ENCODE data around the gene ZMAT5. TPM values are rescaled to one million over a fixed set of nuclear protein-coding genes. Genes with fewer than 3 reads are reported as not detected.

ZMAT5 gene
- total RNA-seq, 1 donor from 2014 or later = 29.0 TPM

DNA sequence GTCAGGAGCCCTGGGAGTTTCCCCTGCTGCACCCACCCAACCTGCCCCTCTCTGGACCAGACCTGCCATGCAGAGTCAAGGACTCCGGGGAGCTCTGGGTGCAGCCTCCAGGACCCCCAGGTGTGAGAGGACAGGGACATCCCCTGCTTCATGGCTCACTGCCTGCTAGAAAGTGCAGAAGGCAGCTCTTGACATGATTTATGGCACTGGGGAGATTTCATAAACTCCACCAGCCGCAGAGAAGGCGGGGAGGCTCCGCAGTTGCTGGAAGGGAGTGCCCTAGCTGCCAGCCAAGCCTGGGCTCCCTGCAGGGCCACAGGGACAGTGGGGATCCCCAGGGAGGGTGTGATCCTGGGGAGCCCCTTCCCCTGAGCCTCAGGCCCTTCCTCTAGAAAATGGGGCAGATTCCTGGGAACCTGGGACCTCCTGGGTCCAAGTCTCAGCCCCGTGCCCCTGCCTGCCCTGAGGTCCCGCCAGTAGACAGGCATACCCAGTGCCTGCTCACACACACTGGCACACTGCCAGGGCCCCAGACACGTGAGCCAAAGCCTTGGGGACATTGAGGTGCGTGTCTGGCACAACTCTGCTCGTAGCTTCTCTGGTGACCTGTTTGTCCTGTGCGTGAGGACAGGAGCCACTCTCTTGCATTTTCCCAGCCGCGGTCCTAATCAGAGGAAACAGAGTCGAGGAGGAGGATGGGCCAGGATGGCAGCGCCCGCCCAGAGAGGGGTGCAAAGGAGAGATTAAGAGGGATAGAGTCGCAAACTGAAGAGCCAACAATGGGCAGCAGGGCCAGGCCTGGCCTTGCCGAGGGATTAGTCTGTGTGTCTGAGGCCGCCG, 33.2 kb downstream of the ZMAT5 start:
- intact Hi-C loops (cut with micrococcal nuclease) = no loop called here

- intact Hi-C loops (cut with micrococcal nuclease) = no loop called here
Measured at GRCh38 chr22:29732883-29733282, 33.9 kb downstream of the ZMAT5 start.

DNA sequence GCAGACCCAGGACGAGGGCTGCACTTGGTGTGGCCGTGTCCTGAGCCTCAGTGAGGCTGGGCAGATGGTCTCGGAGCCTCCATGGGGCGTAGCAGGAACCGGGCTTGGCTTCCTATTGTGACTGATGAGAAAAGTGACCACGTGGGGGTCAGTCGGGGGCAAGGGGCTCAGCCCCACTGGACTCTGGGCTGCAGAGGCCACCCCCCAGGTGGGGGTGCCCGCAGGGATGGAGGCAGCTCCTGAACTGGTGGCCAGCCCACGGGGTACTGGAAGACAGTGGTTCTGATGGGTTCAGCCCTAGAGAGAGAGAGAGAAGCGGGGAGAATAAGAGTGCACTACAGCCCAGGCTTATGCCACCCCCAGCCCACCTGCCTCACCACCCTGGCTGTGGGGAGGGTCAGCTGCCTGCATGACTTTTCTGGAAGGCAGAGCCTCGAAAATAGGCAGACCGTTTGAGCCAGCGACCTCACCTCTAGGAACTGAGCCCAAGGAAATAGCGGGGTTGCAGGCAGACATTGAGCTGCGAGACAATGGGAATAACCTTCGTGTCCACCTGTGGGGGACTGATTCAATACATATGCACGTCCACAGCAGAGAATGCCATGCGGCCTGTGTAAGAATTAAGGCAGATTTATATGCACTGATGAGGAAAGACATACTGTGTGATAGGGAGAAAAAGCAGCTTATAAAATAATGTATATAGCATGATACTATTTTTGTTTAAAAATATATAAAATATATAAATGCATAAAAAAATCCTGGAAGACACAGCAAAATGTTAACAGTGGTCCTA, 35.6 kb downstream of the ZMAT5 start:
- intact Hi-C loops (cut with micrococcal nuclease) = no loop called here

- intact Hi-C loops (cut with micrococcal nuclease) = no loop called here
Measured at GRCh38 chr22:29729161-29729560, 37.6 kb downstream of the ZMAT5 start.

DNA sequence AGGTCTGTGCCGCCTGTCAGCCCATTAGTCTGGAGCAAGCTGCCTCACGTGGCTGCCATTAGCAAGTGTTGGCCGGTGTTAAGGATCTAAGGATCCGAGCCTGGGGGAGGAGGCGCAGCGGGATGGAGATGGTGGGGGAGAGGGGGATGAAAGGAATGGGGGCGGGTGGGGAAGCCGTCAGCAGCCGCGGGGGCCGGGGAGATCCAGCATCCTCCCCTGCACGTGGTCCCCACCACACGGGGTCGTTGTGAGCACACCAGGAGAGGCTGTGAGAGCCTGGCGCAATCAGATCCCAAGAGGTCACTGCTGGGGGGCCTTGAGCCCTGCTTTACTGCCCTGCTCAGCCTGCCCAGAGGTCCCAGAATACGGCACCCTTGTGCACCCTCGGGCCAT, 39.7 kb downstream of the ZMAT5 start:
- intact Hi-C loops (cut with micrococcal nuclease) = no loop called here

DNA sequence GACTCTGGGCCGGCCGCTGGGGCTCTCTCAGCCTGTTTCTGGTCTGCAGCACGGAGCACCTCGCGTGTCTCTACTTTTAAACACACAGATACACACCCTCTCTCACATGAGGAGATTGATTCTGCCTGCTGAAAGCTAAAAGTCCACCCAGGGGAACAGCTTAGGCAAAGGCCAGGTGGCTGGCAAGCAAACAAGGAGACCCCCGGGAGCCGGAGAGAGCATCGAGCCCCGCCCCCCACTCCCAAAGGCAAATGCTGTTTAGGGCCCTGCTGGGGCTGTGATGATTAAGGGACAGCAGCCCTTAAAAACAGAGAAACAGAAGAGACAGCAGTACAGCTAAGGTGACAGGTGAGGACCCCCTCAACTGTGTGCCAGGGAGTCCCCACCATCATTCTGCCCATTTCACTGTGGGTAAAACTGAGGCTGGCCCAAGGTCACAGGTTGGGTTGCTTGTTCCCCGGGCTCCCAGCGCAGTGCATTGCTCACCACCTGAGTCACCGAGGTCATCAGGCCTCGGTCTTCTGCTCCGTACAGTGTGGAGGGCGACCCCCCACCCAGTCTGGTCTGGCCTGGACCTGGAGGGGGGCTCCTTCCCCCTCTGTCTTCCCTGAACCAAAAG, 40.2 kb downstream of the ZMAT5 start:
- intact Hi-C loops (cut with micrococcal nuclease) = no loop called here

DNA sequence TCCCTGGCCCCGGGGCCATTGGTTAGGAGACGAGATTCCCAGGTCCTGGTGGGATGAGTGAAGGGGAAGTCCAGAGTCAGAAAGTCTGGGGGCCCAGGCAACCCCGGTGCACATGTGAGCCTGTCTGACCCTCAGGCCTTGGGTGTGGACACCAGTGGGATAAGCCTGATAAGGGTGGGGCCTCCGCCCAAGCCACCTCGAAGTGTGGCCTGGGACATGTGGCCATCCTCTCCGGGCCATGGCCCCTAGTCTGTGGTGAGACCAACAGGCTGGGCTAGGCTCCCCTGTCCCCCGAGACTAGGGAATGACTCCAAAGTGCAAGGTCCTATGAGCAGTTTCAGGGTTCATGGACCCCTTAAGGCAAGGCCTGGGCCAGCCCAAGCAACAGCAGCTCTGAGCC, 40.7 kb downstream of the ZMAT5 start:
- intact Hi-C loops (cut with micrococcal nuclease) = no loop called here

DNA sequence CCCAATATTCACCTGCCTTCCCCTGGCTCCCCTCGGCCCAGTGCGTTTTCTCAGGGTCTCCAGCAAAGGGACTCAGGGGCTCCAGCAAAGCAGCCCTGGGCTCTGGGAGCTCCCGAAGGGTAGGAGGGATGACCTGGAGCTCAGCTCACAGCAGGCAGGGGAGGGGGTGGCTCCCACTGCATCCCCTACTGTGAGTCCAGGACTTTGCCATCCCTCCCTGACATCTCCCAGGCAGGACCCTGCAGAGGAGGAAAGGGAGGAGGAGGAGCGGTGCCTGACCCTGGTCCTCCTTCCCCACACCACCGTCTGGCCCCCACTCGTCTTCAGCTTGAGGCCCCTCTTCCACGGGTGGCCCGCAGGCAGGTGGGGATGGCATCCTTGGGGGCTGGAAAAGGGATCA, 42.0 kb downstream of the ZMAT5 start:
- intact Hi-C loops (cut with micrococcal nuclease) = no loop called here

DNA sequence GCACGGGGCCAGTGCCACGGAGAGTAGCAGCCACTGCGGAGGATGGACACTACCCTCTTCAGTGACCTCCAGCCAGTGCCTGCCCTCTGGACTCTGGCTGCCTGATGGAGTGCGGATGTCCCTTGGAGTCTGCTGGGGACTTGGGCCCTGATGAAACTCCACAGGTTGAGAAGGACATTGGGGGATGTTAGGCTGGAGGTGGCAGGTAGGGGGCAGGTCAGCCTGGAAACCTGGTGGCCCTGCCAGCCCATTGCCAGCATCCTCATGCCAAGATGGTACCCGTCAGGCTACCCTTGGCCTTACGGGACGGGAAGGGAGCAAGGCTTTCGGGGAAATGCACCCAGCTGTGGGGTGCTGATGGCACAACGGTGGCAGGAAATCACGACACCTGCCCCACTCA, 43.0 kb downstream of the ZMAT5 start:
- intact Hi-C loops (cut with micrococcal nuclease) = no loop called here

GRCh38 chr22:29722587-29722986, 44.2 kb downstream of the ZMAT5 start:
- intact Hi-C loops (cut with micrococcal nuclease) = no loop called here

GRCh38 chr22:29722151-29722550, 44.7 kb downstream of the ZMAT5 start:
- intact Hi-C loops (cut with micrococcal nuclease) = no loop called here

GRCh38 chr22:29720811-29721323, 45.9 kb downstream of the ZMAT5 start:
- intact Hi-C loops (cut with micrococcal nuclease) = no loop called here

DNA sequence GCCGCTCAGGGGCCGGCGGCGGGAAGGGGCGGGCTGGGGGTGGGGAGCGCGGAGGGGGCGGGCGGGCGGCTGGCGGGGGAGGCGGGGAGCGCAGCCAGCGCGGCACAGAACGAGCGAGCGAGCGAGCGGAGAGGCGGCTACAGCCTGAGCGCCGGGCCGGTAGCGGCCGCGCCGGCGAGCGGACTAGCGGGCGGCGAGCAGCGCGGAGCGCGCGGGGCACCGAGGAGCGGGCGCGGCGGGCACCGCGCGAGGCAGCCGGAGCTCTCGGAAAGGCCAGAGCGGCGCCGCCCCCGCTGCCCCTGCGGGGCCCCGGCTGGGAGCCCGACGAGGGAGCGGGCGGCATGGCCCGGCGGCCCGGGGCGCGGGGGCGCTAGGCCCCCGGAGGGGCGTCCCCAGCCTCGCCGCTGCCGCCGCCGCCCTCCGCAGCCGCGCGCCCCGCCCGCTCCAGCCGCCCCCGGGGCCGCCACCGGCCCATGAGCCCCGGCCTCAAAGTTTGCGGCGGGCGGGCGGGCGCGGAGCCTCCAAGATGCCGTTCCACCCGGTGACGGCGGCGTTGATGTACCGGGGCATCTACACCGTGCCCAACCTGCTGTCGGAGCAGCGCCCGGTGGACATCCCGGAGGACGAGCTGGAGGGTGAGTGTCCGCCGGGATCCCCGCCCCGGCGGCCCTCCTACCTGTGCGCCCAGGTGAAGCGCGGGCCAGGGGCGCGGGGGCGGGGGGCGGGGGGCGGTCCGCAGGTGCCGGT, 46.7 kb downstream of the ZMAT5 start, which contains the start of gene CABP7:
TSS of gene CABP7 (plus strand) at position 105 of the 747 bp plus-strand sequence. CDS start at position 527, 422 bp downstream.
- intact Hi-C loops (cut with micrococcal nuclease) = no loop called here

DNA sequence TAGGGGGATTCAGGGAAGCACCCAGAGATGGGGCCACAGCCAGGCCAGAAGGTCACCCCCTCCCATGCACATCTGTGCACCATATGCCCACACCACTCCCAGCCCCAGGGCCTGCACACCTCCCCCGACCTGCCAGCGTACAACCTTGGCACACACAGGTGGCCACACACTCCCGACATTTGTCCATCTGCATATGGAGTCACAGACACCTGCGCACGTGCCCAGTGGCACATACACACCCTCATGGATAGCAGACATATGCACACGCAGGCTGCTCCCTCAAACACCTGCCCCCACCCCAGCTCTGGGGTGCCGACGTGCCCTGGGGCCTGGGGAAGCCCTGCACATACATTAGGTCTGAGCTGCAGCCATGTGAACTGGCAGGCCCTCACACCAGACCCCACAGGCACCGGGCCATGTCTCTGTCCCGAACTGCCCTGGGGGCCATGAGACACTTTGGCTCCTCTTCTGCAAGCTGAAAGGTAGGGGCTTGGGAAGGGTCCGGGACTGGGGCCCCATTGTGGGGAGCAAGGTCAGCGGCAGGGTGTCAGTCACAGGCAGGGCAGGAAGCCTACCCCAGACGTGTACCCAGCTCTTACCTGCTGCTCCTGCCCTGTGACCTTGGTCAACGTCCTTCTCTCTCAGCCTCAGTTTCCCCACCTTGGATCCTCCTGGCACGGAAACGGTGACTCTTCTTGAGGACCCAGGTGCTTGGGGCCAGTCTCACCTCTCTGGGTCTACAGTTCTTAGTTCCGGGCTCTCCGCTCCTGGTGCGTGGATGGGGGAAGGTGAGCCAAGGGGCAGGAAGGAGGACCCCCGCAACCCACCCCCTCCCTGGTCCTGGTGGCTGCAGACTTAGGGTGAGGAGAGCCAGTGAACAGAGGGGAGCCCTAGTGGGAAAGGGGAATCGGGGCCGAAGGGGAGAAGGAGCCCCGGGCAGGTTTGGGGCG, 47.6 kb downstream of the ZMAT5 start:
- intact Hi-C loops (cut with micrococcal nuclease) = no loop called here

- intact Hi-C loops (cut with micrococcal nuclease) = no loop called here
Measured at GRCh38 chr22:29717789-29718188, 49.0 kb downstream of the ZMAT5 start.

- intact Hi-C loops (cut with micrococcal nuclease) = no loop called here
Measured at GRCh38 chr22:29716814-29717545, 49.8 kb downstream of the ZMAT5 start.

DNA sequence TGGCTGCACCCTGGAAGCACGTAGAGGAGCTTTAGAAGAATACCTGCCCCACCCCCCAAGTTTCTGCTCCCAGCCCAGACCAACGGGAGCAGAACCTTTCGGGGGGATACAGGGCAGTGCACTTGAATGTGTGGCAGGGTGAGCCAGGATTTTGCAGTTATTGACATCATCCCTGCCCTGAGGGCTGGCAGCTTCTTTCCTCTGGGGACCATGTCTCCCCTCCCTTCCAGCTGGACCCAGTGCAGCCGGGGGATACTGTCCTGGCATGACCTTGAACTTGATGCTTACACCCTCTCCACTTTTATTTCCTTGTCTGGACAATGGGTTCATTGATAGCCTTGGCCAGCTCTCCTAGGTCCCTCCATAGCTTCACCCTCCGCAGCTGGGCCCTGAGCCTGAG, 51.1 kb downstream of the ZMAT5 start:
- intact Hi-C loops (cut with micrococcal nuclease) = no loop called here

DNA sequence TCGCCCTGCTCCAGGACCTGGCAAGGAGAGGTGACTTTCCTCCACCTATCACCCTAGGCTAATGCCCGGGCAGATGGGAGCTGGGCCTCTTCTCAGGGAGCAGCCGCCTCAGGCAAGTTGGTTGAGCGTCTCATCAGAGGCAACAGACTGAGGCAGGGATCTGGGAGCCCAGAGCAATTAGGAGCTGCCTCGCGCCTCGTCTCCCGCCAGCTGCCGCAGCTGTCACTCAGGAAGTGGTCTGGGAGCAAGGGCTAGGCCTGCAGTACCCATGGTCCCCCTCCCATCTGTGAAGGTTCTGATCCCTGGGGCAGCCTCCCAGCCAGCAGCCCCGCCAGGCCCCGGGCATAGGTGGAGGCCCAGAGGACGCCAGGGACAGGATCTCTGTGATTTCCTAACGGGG, 51.6 kb downstream of the ZMAT5 start:
- intact Hi-C loops (cut with micrococcal nuclease) = no loop called here

GRCh38 chr22:29713156-29713727, 53.6 kb downstream of the ZMAT5 start:
- intact Hi-C loops (cut with micrococcal nuclease) = no loop called here
